ENCODE results near the gene HNRNPU.

HNRNPU gene

DNA sequence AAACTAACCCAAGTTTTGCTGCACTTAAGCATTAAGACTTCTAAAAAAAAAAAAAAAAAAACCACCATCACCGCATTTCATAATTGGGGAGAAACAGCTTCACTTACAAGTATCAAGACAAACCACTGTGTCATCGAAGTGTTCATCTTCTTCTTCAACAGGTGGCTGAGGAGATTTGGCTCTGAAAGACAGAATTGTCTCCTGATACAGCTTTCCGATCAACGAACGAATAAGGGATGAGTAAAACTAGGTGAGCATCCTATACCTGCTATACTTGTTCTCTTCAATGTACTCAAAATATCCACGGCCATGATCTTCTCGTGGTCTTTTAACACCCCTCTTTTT, 2.0 kb downstream of the HNRNPU start:
- DNase-seq, result no peak

DNA sequence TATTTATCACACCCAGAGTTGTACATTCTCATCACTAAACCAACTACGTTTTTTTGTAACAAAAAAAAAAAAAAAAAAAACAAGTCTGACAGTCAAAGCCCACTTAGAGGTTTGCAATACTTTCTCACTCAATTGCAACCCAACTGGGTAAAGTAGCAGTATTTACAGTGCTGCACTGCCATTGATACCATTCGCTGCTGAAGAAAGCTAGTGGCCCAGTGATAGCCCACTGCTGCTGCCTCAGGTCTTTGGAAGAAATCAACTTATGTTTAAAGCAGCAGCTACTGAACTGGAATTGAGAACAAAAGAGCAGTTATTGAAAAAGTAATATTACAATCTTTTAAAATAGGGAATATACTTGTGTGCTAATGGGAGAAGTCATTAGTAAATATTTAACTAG, 2.7 kb downstream of the HNRNPU start:
- no peak for DNase-seq

DNA sequence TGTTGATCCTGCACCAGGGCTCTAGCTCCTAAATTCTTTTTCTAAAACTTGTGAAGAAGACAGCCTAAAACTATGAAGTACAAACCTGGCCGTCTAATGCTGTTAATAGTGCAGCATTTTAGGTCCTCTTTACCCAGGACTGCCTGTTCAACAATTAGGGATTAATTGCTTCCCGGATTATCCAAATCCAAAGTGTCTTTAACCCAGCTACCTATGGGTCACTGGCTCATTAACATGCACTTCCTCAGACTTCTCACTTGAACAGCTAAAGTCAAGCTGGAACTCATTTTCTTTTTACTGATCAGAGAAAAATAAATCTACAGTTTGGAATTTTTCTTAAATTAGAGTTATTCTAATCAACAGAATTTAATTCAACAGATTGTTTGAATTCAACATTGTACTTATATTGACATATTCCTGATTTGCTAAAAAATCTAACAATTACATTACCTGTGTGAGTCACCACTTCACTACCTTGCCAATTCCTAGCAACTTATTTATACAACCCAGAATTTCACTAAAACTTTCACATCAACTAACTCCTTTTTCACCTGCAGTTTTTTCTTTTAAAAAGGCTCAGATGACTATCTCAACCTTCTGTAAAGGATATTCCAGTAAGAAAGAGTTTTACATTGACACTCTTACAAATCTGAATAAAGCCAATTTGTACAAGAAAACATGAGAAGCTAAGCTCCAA, 3.3 kb downstream of the HNRNPU start:
- DNase-seq, result no peak

DNA sequence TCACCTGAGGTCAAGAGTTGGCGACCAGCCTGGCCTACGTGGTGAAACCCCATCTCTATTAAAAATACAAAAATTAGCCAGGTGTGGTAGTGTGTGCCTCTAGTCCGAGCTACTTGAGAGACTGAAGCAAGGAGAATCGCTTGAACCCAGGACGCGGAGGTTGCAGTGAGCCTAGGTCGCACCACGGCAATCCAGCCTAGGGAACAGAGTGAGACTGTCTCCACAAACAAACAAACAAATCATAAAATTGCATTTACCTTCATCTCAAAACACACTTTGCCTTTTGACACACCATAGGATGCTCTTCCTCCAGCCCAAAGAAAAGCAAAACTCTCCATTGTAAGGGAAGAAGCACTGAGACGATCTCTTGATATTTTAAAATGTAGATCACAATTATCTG, 4.3 kb downstream of the HNRNPU start:
- no peak for DNase-seq

DNA sequence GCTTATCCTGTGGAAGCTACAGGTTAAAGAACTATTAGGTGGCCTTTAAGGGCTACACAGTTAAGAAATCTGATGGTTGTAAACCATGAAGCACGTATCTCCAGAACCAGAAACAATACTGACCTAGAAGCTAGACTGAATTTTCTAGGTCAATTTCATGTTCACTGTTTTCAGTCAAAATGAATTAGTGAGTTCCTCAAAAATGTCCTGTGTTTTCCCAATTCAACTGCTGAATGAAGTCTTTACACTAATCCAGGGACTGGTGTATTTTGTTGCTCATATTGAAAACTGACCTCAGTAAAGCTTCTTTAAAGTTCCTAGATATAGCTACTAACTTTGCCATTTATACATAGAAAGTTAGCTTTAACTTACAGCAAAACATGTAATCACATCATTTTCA, 6.0 kb downstream of the HNRNPU start:
- no peak for DNase-seq

DNA sequence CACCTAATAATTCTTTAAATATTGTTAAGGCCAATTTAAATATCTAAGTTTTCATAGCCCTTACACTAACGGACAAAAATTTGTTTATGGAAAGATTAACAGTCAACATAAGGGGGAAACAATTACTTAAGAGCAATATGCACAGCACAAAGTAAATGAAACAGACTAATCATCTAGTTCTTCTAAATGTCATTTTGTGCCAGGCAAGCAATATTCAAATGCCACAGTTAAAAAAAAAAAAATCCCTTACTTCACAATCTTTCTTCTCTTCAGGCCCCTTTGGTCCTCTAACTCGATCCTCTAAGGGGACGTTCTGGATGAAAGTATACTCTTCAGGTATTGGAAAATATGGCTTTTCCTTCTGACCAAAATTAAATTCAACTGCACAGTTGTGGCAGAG, 6.6 kb downstream of the HNRNPU start:
- DNase-seq, result no peak

DNA sequence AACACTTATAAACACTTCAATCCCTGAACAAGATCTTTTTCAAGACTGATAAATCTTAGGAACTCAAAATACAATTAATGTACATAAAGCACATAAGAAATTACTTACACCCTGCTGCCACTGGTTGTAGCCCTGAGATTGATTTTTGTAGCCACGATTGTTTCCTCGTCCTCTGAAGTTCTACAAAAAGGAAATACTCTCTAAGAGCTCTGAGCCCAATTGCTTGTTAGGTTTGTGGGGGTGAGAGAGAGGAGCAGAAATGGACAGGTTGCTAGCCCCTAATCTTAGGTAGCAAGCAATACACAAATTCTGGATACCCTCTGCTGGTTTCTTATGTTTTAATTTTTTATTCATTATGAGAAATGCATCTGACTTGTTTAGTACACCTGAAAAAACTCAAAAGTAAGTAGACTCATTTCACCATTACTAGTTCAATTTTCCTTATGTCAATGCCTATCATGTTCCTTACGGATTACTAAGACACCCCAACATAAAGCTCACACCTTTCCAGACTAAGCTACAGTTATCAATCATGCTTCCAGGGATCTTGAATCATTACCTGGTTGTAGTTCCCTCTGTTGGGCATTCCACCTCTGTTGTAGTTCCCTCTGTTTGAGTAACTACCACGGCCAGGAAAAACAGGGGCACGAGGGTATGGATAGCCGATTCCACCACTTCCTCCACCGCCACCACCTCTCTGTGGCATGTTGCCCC, 9.3 kb downstream of the HNRNPU start:
- no peak for DNase-seq

DNA sequence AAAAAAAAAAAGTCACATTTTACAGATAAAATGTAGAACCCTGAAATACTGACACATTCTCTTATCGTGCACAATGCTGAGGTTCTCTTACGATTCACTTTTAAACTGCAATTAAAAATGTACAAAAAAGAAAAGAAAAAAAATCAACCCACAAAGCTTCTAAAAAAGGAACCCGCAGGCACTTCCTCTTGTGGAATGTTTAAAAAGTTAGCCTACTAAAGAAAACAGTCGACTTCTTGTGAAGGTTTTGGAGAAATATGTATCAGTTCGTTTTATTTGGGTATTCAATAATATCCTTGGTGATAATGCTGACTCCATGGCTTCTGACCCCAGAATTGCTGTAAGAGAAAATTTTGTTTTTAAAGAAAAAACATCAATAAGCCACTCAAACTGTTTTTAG, 10.2 kb downstream of the HNRNPU start:
- no peak for DNase-seq

DNA sequence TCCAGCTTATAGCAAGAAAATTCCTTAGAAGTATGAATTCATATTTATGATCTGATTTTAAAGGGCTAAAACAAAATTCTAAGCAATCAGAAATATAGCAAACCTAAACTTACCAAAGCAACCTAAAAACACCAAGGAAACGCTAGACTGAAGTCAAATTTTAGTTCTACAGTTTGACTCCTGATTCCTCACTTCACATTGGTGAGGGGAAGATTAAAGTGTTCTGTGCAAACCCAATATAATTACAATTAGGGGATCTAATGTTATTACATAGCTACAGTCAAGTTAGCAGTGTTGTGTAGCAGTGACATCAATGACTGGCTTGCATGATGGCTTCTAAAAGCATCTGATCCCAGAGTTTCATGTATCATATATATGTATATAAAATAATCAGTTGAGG, 11.6 kb downstream of the HNRNPU start:
- no peak for DNase-seq

DNA sequence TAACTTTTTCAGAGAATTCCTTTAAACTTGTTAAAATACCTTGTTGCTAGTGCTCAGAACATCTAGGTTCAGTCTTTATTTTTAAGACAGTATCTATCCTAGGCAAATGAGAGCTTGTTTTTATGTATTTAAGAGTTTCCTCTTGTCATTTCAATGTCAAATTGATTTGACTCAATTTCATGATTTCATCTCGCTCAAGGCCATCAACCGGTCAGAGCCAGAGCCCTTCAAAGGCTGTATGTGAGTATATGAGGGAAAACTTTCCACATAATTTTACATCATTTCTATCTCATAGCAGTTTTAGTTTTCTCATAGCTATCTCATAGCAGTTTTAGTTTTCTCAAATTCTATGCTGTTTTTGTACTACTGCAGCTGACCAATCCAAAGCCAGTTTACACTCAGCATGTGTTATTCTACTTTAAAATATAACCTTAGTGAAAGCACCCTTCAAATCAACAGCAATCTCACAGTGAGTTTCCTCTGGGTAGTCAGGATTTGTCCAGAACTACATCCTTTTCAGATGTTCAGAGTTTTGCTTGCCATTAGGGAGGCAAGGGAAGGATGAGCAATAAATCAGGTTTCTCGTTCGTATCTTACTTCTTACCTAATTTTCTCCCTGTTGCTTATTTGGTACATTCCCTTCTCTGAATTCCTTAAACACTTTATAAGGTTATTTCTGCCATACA, 12.7 kb downstream of the HNRNPU start:
- DNase-seq, result no peak

DNA sequence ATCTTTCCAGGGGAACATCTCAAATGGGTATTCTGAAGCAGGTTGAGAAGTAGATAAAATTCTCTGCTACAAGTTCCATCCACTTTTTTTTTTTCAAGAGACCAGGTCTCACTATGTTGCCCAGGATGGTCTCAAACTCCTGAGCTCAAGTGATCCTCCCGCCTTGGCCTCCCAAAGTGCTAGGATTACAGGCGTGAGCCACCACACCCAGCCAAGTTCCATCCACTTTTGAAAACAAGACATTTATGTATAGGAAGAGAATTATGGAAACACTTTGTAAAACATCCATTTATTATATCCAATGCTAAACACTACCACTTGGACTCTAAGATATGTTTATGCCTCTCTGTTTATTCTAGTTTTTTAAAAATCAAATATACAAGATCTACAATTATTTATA, 13.4 kb downstream of the HNRNPU start:
- DNase-seq, result no peak

DNA sequence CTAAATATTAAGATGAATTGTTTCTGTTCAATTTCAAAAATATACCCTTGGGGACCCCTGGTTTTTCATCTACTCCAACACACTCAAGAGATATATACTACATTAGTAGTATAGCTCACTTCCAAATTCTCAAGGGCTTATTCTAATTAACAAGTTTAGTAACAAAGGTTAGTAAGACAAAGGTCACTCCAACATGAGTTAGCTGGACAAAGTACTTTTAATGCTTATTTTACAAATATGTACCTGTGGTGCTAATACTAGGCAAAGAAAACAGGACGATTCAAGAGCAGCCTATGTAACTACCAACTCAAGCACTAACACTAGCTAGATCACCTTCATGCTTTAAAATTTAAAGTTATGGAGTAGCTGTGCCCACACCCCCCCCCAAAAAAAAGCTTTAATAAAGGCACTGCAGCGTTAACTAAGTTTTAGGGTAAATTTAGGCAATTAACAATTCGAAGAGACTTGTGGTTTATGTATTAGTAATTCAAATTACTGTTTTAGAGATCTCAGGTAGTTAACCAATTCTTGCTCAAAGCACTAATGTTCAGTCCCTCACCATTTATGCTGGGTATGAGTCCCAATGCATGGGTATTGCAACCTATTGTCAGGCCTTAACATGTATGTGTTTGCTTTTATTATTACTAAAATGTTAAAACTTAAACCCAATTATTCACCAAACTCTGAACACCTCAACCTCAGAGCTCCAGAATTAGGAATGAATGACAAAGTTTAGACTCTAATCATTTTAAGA, 14.1 kb downstream of the HNRNPU start:
- DNase-seq, result no peak

DNA sequence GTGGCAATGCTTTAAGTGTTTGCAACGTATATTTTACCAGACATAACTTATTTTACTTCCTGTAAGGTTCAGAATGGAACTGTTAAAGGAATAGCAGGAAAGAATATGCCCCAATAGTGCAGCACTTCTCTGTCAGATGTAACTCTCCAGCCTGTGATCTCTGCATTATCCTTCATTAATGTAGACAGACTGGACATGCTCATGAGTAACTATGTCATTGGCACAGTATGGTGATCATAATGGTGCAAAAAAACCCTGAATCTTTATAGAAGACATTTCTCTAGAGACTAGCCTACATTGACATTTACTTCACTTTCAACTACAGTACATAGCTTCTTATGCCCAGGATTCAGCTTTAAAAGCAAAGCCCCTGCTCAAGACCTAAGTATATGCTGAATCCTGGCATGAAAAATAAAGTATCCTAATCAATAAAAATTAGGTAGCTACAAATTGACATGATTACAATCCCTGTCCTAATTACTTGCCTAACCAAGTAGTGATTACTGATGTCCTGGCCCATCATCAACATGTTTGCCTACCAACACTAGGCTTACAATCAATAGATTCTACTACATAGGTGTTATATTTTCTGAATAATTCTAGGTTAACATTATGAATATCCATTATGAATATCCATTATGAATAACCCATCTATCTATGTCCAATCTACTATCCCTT, 15.0 kb downstream of the HNRNPU start:
- no peak for DNase-seq

DNA sequence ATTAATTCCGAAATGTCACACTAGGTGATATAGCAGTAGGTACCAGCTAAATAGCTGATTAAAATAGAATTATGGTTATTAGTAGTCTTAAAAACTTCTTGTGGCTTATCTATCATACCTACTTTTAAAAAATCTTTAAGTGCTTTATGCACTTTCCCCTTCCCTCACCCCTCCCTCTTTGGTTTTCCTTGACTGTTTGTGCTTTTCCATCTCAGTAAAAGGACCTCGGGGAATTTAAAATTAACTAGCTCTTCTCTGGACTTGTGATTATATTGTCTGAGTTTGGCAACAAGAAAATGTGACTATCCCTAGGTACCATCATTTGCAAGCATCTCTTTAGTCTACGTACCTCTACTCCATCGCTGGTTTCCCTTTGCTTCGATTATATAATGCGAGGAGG, 17.7 kb downstream of the HNRNPU start:
- DNase-seq, result no peak

DNA sequence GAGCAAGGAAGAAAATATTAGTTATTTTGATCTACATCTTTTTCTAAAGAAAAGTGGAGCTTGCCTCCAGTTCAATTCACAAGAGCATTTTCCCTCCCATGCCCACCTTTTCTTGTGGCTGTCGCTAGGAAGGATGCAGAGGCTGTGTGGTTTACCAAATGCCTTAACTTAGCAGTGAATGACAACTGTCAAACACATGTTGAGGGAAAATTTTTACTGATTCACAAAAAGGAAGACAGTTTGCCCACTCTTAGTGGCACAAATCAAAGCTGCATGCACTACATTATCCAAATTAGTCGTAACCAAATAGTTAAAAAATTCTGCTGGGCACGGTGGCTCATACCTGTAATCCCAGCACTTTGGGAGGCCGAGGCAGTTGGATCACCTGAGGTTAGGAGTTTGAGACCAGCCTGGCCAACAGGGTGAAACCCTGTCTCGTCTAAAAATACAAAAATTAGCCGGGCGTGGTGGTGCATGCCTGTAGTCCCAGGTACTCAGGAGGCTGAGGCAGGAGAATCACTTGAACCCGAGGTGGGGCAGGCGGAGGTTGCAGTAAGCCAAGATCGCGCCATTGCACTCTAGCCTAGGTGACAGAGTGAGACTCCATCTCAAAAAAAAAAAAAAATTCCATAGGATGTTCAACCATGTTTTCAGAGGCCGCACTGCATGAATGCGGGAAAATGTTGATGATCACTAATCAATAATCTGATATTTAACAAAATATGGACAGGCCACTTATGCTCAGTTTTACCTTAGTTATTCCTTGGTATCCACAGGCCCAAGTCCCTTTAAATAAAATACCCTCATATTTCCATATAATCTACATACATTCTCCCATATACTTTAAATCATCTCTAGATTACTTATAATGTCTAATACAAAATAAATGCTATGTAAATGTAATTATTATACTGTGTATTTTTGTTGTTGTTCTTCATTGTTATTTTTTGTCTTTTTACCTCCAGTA, 19.9 kb downstream of the HNRNPU start:
- no peak for DNase-seq

DNA sequence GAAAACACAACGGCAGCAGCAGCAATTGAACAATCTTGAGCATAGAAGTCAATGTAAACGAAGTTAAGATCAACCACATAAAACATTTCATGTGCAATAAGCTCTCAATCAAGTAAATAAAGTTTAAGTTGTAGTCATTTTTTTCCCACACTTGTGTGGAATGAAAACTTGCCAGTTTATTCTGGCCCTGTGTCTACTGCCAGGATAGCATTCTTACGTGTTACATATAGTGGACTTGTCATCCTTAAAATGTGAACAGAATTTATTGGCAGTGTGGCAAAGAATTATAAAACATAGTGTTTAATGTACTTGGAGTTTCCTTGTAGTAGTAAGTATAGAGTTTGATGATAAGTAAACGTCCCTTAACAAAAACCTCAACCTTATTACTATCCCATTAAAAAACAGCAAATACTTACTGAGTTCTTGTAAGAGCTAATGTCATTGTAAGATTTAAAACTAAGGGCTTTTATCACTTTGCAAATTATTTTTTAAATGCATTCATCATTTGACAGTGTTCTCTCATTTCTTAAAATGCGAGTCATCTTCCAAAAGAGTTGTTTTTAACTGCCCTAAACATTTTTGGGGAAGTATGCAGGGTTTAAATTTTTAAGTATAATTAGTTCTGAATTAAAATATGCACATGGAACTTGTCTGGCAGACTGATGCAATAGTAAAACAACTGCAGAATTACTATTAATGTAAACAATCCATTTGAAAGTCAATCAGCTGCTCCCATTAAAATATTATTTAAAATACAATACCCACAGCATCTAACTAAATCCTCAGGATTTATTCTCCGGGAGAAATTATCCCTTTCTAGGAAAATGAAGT, 21.0 kb downstream of the HNRNPU start:
- no peak for DNase-seq

DNA sequence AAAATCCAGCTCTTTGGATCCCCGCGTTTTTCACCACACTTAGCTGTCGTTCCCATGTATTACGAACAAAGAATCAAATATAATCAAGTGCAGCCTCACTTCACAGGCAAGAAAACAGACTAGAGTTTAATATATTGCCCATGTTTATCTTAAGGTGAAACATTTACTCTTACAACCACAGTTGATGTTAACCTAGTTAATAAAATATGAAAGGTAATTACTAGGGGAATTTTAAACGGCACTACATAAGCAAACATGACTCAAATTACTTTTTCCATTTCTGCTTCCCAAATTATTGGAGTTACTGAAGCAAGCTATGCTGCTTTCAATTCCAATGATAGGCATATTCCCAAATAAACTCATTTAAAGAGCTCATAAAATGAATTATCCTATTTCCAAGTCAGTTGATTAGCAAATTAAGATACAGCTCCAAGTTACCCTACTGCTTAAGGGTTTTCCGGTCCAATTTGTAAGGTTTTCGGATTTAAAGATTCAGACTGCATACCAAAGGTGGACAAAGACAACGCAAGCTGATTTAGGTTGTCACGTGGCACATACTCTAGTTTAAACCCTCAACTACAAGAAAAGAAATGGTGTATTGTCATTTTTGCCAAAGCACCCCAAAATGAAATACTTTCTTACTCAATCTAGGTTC, 22.9 kb downstream of the HNRNPU start:
- DNase-seq, result no peak

DNA sequence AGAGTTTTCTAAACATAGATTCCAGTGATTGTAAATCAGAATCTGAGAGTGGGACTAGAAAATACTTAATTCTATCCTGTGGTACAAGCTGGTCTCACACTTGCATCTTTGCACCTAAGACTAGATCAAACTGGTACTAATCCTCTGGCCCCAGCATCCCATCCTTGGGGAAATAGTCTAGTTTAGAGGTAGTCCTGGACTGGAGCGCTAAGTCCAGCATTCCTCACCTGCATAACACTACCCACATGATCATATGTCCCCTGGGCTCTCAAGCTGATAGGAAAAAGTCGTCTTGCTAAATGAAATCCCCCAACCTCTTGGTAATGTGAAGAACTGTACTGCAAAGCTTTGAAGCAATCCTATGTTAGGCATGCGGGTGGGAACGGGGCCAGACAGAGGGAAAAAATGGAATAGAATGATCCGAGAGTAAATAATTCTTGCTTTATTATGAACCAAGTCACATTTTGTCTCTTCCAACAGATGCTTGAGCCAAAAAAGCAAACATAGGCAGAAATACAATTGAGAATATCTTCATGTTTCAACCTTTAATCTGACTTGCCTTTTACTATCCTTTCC, 24.0 kb downstream of the HNRNPU start:
- no peak for DNase-seq

DNA sequence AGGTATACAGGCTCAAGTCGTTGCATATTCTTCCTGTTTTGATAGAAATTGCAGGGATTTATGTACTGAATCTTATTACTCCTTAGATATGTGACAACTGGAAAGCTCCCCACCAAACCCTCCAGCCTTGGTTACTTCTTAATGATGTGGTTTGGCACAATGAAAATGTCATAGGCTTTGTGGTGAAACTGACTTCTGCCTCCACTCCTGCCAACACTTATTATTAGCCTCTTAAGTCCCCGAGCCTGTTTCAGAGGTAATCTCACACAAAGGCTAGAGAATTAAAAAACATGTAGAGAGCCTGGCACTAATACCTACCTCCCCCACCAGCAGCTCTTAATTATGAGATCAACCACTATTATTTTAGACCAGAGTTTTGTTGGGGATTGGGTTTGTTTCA, 24.7 kb downstream of the HNRNPU start:
- no peak for DNase-seq

Data from activated T-cell treated with anti-CD3 and anti-CD28 coated beads, Interleukin-2, amount 50 U/mL, for 1 hour (primary cell).